Tibial nerve (tissue), 4 donors: ENCODE measurements around the gene ZSCAN22.

ENCODE experiments used
- CTCF ChIP-seq, 5 experiments: fragments of 200-600 bp in 3 of 5; fragments of 450-650 bp in 2 of 5; sonication (generic) in 3 of 5; IDR thresholded peaks; one replicate each; pipeline ENCODE4 v1.5.1; 2016 to 2019; ENCODE audit warnings: antibody characterized with exemption in 5 of 5, mild to moderate bottlenecking in 3 of 5, moderate library complexity in 2 of 5
- EP300 ChIP-seq, 2 donors: sonication (generic); formaldehyde crosslinking; IDR thresholded peaks; one replicate each; pipeline ENCODE4 v1.6.1; 2017; ENCODE audit warnings: antibody characterized with exemption in 2 of 2, mild to moderate bottlenecking in 1 of 2
- POLR2A ChIP-seq, 2 donors: fragments of 450-650 bp; IDR thresholded peaks; one replicate each; pipeline ENCODE4 v1.6.1; 2017; ENCODE audit warnings: antibody characterized with exemption in 2 of 2, mild to moderate bottlenecking in 2 of 2, moderate library complexity in 2 of 2

GRCh38 chr19:58374200-58374599 is 47.4 kb downstream of the ZSCAN22 start:
- TF ChIP-seq POLR2A (IDR thresholded peaks at IDR 0.05), result no peak
- no peak for TF ChIP-seq EP300 (IDR thresholded peaks at IDR 0.05)
- no peak for TF ChIP-seq CTCF (IDR thresholded peaks at IDR 0.05)
